HG03521 (cell line): Measurements from ENCODE around the gene LINC01488.

Source experiments
- ATAC-seq: cut with Tn5 transposase; IDR thresholded peaks from one replicate; pipeline ENCODE4 v1.9.1; 2021; ENCODE audit warnings: mild to moderate bottlenecking, moderate library complexity; ENCODE audit not compliant: unreplicated experiment

The LINC01488 gene

GRCh38 chr11:69508974-69509373 lies 27.5 kb downstream of the LINC01488 start:
- ATAC-seq, result no peak

- ATAC-seq, result no peak
Observed at GRCh38 chr11:69509381-69509780, 27.9 kb downstream of the LINC01488 start.

- no peak for ATAC-seq
Observed at GRCh38 chr11:69509846-69510390, 28.5 kb downstream of the LINC01488 start.

- no peak for ATAC-seq
Observed at GRCh38 chr11:69510471-69511357, 29.3 kb downstream of the LINC01488 start.

- ATAC-seq, result no peak
Observed at GRCh38 chr11:69511358-69512055, 30.0 kb downstream of the LINC01488 start.

- no peak for ATAC-seq
Observed at GRCh38 chr11:69512136-69512535, 30.7 kb downstream of the LINC01488 start.

- no peak for ATAC-seq
Observed at GRCh38 chr11:69512790-69513189, 31.3 kb downstream of the LINC01488 start.

- no peak for ATAC-seq
Observed at GRCh38 chr11:69513196-69513595, 31.7 kb downstream of the LINC01488 start.

GRCh38 chr11:69513663-69514224 lies 32.3 kb downstream of the LINC01488 start:
- ATAC-seq, result no peak

- ATAC-seq, result no peak
Observed at GRCh38 chr11:69514771-69515170, 33.3 kb downstream of the LINC01488 start.

GRCh38 chr11:69515271-69516245 lies 34.1 kb downstream of the LINC01488 start:
- ATAC-seq, result no peak

GRCh38 chr11:69516526-69516925 lies 35.1 kb downstream of the LINC01488 start:
- no peak for ATAC-seq

GRCh38 chr11:69518081-69518950 lies 36.9 kb downstream of the LINC01488 start:
- no peak for ATAC-seq

GRCh38 chr11:69520186-69520916 lies 38.9 kb downstream of the LINC01488 start:
- ATAC-seq, result no peak

GRCh38 chr11:69521457-69521856 lies 40.0 kb downstream of the LINC01488 start:
- ATAC-seq, result no peak

- no peak for ATAC-seq
Observed at GRCh38 chr11:69523453-69523852, 42.0 kb downstream of the LINC01488 start.

- no peak for ATAC-seq
Observed at GRCh38 chr11:69524291-69524882, 42.9 kb downstream of the LINC01488 start.

- ATAC-seq, result no peak
Observed at GRCh38 chr11:69524991-69525411, 43.5 kb downstream of the LINC01488 start.
